Astrocyte (in vitro differentiated cells and primary cell): Measurements from ENCODE around the gene ATG4D. TPM values are rescaled to one million over a fixed set of nuclear protein-coding genes. Genes with fewer than 3 reads are reported as not detected.
A peak's percentile ranks its signal among the peaks of the same experiment; 100 is the strongest.

ENCODE experiments used
- DNase-seq: peaks from one replicate; pipeline ENCODE4 v3.0.0-alpha.2; 2010; ENCODE audit warnings: low read depth
- FAIRE-seq: peaks from 2 replicates; lab custom pipeline; 2011; peaks lifted over from hg19 to GRCh38; lab: Jason Lieb, UNC
- H2AFZ ChIP-seq: 2 replicates; pipeline ENCODE4 v1.6.0; 2012; ENCODE audit warnings: low read depth, low read length, inconsistent platforms
- H3K27ac ChIP-seq: 2 replicates; pipeline ENCODE4 v1.5.1; 2011; ENCODE audit warnings: low read depth, low read length, inconsistent platforms
- H3K27me3 ChIP-seq: 2 replicates; pipeline ENCODE4 v1.6.0; 2011; ENCODE audit warnings: low read length, inconsistent platforms; ENCODE audit not compliant: insufficient read depth
- H3K36me3 ChIP-seq: 2 replicates; pipeline ENCODE4 v1.5.1; 2011; ENCODE audit warnings: low read length, inconsistent platforms; ENCODE audit not compliant: insufficient read depth
- H3K4me1 ChIP-seq: 2 replicates; pipeline ENCODE4 v1.5.1; 2011; ENCODE audit warnings: low read length, inconsistent platforms; ENCODE audit not compliant: insufficient read depth
- H3K4me2 ChIP-seq: 2 replicates; pipeline ENCODE4 v1.6.0; 2012; ENCODE audit warnings: low read length, inconsistent platforms
- H3K4me3 ChIP-seq: 2 replicates; pipeline ENCODE4 v1.5.1; 2011; ENCODE audit warnings: low read depth, mild to moderate bottlenecking, low read length, inconsistent platforms; ENCODE audit not compliant: insufficient read depth
- H3K79me2 ChIP-seq: 2 replicates; pipeline ENCODE4 v1.6.0; 2012; ENCODE audit warnings: mild to moderate bottlenecking, low read length, inconsistent platforms; ENCODE audit not compliant: insufficient read depth
- H3K9ac ChIP-seq: 2 replicates; pipeline ENCODE4 v1.6.0; 2012; ENCODE audit warnings: mild to moderate bottlenecking, low read length, inconsistent platforms
- H3K9me3 ChIP-seq: 2 replicates; pipeline ENCODE4 v1.5.1; 2012; ENCODE audit warnings: low read depth, mild to moderate bottlenecking, low read length, inconsistent platforms; ENCODE audit not compliant: insufficient read depth
- H4K20me1 ChIP-seq: 2 replicates; pipeline ENCODE4 v1.6.0; 2012; ENCODE audit warnings: low read length, inconsistent platforms; ENCODE audit not compliant: insufficient read depth
- H3K27ac Mint-ChIP-seq: one replicate; pipeline ENCODE4 v1.8.0; 2021; ENCODE audit warnings: mild to moderate bottlenecking, mixed read lengths; ENCODE audit not compliant: unreplicated experiment
- H3K27me3 Mint-ChIP-seq: one replicate; pipeline ENCODE4 v1.8.0; 2021; ENCODE audit warnings: low read depth, mixed read lengths; ENCODE audit not compliant: unreplicated experiment
- H3K36me3 Mint-ChIP-seq: one replicate; pipeline ENCODE4 v1.8.0; 2021; ENCODE audit warnings: low read depth, mixed read lengths; ENCODE audit not compliant: unreplicated experiment
- H3K4me1 Mint-ChIP-seq: one replicate; pipeline ENCODE4 v1.8.0; 2021; ENCODE audit warnings: low read depth, mixed read lengths; ENCODE audit not compliant: unreplicated experiment
- H3K4me3 Mint-ChIP-seq: one replicate; pipeline ENCODE4 v1.8.0; 2021; ENCODE audit warnings: mild to moderate bottlenecking, moderate library complexity, mixed read lengths; ENCODE audit not compliant: unreplicated experiment
- H3K9me3 Mint-ChIP-seq: one replicate; pipeline ENCODE4 v1.8.0; 2021; ENCODE audit warnings: mild to moderate bottlenecking, mixed read lengths; ENCODE audit not compliant: unreplicated experiment
- EZH2 ChIP-seq: IDR thresholded peaks from 2 replicates; pipeline ENCODE4 v1.6.1; 2012; ENCODE audit warnings: mild to moderate bottlenecking, low read length, inconsistent platforms; ENCODE audit not compliant: insufficient read depth
- total RNA-seq: library from RNA; stranded (reverse); gene quantifications from 2 replicates; pipeline ENCODE4 v1.2.1, GENCODE V29; 2021
- TF ChIP-seq, protein P1 (sequence below): IDR thresholded peaks from 2 replicates; pipeline ENCODE4 v1.5.1; 2011; ENCODE audit warnings: low read depth, mild to moderate bottlenecking, inconsistent platforms, low read length, moderate library complexity; ENCODE audit not compliant: insufficient read depth

Gene ATG4D
- total RNA-seq, 1 donor from 2014 or later, result 23.5 TPM

DNA sequence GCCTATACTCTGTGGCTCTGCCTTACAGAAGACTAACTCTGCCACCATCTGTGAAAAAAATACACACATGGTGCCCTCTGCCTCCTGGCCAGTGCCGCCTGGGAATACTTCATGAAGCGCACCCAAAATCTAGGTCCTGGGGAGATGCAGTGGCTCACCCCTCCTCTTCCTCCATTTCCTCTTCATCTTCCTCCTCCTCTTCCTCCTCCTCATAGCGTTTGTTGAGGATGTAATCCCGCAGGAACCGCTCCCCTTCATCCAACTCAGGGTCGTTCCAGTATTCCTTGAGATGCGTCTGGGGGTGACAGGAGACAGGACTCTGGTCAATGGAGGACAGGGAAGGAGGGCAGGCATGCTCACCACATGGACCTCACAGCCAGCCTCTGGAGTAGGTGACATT is 16.4 kb downstream of the ATG4D start:
- no peaks in the 10 kb centered on the region for H3K27me3 ChIP-seq
- no peaks in the 10 kb centered on the region for H3K27me3 Mint-ChIP-seq
- H2AFZ ChIP-seq, result no peak overlapping the region
- H3K9ac ChIP-seq, result no peak overlapping the region
- H3K79me2 ChIP-seq, result peaks cover 15% of the 10 kb centered on the region
- H3K4me3 Mint-ChIP-seq, result no peak overlapping the region
- H3K9me3 Mint-ChIP-seq, result no peaks in the 10 kb centered on the region
- peaks cover 4% of the 10 kb centered on the region for H3K4me1 ChIP-seq
- H3K9me3 ChIP-seq, result no peaks in the 10 kb centered on the region
- no peak for DNase-seq
- TF ChIP-seq EZH2, result no peak
- TF ChIP-seq, protein P1, sequence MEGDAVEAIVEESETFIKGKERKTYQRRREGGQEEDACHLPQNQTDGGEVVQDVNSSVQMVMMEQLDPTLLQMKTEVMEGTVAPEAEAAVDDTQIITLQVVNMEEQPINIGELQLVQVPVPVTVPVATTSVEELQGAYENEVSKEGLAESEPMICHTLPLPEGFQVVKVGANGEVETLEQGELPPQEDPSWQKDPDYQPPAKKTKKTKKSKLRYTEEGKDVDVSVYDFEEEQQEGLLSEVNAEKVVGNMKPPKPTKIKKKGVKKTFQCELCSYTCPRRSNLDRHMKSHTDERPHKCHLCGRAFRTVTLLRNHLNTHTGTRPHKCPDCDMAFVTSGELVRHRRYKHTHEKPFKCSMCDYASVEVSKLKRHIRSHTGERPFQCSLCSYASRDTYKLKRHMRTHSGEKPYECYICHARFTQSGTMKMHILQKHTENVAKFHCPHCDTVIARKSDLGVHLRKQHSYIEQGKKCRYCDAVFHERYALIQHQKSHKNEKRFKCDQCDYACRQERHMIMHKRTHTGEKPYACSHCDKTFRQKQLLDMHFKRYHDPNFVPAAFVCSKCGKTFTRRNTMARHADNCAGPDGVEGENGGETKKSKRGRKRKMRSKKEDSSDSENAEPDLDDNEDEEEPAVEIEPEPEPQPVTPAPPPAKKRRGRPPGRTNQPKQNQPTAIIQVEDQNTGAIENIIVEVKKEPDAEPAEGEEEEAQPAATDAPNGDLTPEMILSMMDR, result no peak
- peaks cover 7% of the 10 kb centered on the region for H3K36me3 Mint-ChIP-seq
- peaks cover 23% of the 10 kb centered on the region for H4K20me1 ChIP-seq
- peaks cover 2% of the 10 kb centered on the region for H3K4me1 Mint-ChIP-seq
- no peak overlapping the region for H3K27ac Mint-ChIP-seq
- H3K4me3 ChIP-seq, result no peak overlapping the region
- no peak overlapping the region for H3K27ac ChIP-seq
- no peak for FAIRE-seq
- H3K36me3 ChIP-seq, result peaks cover 9% of the 10 kb centered on the region
- no peak overlapping the region for H3K4me2 ChIP-seq

DNA sequence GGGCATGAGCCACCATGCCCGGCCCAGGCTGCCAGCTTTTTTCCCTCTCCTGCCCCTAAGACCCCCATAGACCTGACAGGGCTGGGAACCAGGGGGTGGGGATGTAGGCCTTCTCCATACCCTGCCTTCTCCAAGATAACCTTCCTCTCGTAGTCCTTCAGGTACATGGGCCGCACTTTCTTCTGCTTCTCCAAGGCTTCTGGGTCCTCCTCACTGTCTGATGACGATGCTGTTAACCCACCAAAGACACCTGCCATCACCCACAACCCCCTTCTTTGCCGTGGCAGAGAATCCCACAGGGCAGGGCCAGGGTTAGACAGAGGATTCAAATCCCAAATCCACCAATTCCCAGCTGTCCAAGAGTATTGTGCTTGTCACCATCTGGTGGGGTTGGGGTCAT is 18.9 kb downstream of the ATG4D start:
- peaks cover 7% of the 10 kb centered on the region for H3K36me3 Mint-ChIP-seq

DNA sequence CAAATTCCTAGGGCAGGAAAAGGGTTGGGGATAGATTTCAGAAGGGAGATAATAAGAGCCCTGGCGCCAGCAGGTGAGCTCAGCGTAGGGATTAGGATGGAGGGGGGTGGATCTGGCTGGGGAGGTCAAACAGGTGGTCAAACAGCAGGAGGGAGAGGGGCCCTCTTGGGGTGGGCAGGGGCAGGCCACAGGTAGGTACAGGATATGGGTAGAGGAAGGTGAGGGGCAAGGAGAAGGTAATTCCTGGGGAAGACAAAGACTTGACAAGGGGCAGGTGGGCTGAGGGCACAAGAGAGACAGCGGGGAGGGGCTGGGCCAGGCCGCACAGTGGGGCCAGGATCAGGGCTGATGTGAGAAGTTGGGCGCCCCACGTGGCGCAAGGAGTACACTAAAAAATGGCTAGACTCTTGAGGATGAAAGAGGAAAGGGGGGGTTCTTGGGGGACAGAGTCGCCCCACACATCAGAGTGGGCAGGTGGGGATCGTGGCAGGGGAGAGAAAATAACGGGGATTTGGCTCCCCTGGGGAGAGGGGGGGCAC is 21.4 kb downstream of the ATG4D start:
- no peak for DNase-seq
- FAIRE-seq, result no peak
- Histone ChIP-seq H3K27ac (peak overlapping the region; percentile 70), H4K20me1 (peaks cover 14% of the 10 kb centered on the region), H3K9me3 (no peaks in the 10 kb centered on the region), H3K4me1 (peaks cover 25% of the 10 kb centered on the region), H3K4me3 (peak overlapping the region; percentile 90), H3K36me3 (no peaks in the 10 kb centered on the region), H3K9ac (peak overlapping the region; percentile 98), H3K27me3 (no peaks in the 10 kb centered on the region), H3K79me2 (peaks cover 27% of the 10 kb centered on the region), H2AFZ (peak overlapping the region; percentile 84), H3K4me2 (peak overlapping the region; percentile 98)
- TF ChIP-seq, protein P1, result peak; percentile 11
- TF ChIP-seq EZH2, result no peak
- H3K36me3 Mint-ChIP-seq, result peaks cover 7% of the 10 kb centered on the region
- H3K27me3 Mint-ChIP-seq, result no peaks in the 10 kb centered on the region
- peak overlapping the region; percentile 75 for H3K27ac Mint-ChIP-seq
- peaks cover 9% of the 10 kb centered on the region for H3K4me1 Mint-ChIP-seq
- H3K4me3 Mint-ChIP-seq, result peak overlapping the region; percentile 93
- no peaks in the 10 kb centered on the region for H3K9me3 Mint-ChIP-seq

More for the DNA sequence above, 18.9 kb downstream of the ATG4D start:
- Histone ChIP-seq H4K20me1 (peaks cover 14% of the 10 kb centered on the region), H3K27ac (no peak overlapping the region), H3K4me1 (peaks cover 15% of the 10 kb centered on the region), H3K79me2 (peaks cover 21% of the 10 kb centered on the region), H3K4me2 (no peak overlapping the region), H3K9ac (no peak overlapping the region), H3K4me3 (no peak overlapping the region), H2AFZ (no peak overlapping the region), H3K9me3 (no peaks in the 10 kb centered on the region), H3K27me3 (no peaks in the 10 kb centered on the region), H3K36me3 (peaks cover 4% of the 10 kb centered on the region)
- no peaks in the 10 kb centered on the region for H3K9me3 Mint-ChIP-seq
- peaks cover 5% of the 10 kb centered on the region for H3K4me1 Mint-ChIP-seq
- no peak for DNase-seq
- no peak for TF ChIP-seq EZH2
- TF ChIP-seq, protein P1, result no peak
- no peaks in the 10 kb centered on the region for H3K27me3 Mint-ChIP-seq
- no peak overlapping the region for H3K4me3 Mint-ChIP-seq
- FAIRE-seq, result no peak
- no peak overlapping the region for H3K27ac Mint-ChIP-seq
